T-helper 9 cell (primary cell): Measurements from ENCODE around the gene SCEL.

Experiments
- DNase-seq: peaks from one replicate; pipeline ENCODE4 v3.0.0-alpha.2; 2020

Gene SCEL

DNA sequence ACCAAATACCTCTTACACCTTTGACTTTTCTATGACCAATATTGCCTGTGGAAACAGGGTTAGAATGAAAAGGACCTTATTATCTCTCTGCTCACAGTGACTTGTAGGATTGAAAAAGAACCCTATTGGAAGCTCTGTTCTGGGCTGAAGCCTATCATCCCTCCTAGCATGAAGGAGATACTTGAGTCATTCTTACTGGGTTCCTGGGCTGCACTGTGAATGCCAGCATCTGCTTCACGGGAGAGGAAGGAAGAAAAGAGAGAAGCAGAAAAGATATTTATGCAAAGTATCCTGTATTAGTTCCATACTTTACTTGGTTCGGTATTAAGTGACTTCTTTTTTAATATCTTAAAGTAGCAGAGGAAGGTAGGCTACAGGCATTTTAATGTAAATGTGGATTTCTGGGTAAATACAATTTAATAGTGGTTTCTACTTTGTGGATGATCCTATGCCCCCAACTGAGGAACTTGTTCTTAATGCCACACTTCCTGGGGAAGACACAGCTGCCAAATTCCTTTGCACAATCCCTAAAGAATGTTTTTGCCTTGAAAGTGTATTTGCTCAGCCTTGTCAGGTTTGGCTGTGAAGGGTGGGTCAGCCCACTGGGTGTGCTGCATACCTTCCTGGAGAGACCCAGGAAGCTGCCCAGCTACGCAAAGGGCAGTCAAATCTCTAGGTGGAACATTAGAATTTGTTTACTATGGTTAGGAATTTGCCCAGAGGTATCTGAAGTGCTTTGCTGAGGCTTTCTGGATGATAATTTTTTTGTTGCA is 13.7 kb upstream of the SCEL start:
- DNase-seq: no peak

DNA sequence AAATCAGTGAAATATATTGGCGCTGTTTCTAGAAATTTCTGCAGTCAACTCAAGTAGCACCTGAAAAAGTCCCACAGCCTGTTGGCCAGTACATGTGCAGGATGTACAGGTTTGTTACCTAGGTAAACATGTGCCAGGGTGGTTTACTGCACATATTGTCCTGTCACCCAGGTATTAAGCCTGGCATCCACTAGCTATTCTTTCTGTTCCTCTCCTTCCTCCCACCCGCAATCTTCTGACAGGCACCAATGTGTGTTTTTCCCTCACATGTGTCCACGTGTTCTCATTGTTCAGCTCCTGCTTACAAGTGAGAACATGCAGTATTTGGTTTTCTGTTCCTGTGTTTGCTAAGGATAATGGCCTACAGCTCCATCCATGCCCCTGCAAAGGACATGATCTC is 13.1 kb upstream of the SCEL start:
- no peak for DNase-seq

DNA sequence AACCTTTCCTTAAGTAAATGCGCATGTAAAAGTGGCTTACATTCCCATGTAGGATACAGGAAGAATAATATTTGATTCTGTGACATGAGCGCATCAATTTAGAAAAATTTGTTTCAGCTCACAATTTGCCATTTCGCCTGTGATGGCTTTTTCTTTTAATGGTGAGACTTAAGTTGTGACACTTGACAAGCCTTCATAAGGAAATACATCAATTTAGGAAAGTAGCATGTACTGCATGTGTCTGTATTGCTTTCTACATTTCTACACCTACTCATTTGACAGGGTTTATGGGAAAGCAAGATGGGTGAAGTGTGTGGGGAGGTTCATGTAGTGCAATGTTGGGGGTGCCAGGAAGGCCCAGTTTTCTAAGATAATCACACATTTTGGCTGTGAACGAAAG is 12.1 kb upstream of the SCEL start:
- DNase-seq: no peak

DNA sequence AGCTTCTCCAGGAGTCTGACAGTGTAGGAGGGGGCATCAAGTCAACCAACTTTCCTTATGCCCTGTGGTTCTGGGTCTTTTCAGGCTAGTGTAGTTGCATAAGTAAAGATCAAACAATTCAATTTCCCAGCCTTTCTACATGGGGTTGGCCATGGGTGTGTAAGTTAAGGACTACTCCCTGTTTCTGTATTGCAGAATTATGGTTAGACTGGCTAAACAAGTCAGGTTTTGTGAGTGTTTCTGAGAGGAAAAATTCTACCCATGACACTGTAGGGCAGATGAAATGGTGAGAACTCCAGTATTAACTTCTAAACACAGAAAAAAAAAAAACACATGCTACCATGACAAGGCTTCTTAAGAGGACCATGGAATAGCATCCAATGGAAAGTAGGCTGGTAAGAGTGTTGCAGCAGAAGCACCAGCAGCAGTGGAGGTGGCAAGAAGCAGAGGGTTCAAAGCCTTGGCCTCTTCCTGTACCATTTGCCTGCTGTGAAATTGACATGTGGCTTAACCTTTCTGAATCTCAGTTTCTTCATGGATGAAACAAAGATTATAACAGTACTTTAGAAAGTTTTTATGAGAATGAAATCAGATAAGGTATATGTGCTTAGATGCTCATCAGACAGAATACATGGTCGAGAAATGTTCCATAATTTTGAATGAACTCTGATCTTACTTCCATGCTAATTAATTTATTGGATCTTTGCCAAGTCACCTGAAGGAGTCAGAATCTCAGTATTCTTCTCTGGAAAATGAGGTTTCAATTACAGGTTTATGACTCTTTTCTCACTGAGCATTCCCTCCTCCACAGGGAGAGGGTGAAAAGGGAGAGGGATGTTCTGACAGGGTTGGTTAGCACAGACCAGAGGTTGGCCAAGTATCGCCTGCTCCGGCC is 11.4 kb upstream of the SCEL start:
- no peak for DNase-seq

DNA sequence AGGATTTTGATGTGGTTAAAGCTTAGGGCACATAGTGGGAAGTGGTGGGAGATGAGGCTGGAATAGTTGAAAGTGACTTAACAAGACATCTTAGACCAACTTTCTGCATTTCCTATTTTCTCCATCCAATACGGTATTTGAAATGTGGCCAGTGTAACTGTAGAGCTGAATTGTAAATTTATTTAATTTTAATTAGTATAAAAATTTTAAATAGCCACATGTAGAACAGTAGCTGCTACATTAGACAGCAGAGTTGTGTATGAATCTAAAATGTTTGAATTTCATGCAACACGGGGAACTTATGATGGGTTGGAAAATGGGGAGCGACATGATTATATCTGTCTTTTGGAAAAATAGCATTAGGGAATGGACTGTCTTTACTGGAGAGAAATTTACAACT is 7.1 kb upstream of the SCEL start:
- no peak for DNase-seq

DNA sequence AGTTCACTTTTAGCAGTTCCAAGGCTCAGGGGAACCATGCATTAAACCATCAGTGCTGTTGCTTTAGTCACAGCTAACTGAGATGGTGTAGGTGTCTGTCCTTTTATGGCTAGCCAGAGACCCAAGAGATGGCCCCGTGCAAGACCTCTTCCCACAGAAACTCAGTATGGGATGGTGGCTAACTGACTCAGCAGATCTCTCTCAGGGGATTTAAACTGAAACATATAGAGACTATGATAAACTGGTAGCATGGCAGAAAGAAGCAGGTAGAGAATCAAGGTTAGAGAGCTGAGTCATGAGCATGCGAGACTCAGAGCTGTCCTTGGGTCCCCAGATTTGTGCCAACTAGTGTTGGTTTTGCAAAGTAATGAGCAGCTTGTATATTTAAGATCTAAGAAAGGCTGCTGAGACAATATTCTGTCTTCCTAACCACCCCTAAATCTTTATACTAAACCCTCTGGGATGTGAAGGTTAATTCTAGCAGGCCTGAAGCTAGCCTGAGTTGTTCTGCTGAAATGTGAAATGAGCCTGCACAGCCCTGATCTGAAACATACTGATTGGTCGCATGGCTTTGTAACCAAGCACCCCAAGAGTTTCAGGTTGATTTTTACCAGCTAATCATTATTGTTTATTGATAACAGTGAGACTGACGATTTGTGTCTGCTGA is 6.5 kb upstream of the SCEL start:
- DNase-seq: no peak

DNA sequence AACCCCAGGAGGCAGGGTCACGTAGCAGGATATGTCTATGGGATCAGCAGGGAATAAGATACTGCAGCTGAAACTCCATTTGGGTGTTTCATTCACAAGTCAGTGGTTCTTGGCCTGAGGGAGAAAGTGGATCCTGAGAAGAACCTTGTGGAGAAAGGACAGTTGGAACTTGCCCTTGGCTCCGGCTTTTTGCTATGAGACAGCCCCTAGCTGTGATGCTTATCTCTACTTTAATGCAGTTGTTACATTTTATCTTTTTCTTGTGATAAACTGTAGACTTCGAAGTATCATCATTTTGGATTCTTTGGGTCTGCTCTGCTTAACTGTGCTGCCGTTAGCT is 6.0 kb upstream of the SCEL start:
- DNase-seq: no peak

DNA sequence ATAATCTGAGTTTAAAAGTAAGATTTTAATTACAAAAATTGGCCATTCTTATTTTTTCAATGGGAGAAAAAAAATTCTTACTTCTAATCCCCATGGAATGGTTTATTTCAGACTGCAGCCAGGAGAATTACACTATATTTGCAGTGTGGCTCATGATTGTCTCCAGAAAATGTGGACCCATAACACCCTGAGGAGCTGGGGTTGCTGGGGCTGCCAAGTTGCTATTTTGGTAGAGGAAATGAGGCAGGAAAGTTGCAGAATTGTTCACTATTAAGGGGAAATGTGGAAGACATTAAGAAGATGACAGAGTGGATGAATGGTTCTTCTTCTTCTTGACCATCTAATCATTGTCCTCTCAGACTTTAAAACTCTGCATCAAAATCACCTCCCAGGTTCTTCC is 4.6 kb upstream of the SCEL start:
- DNase-seq: no peak

DNA sequence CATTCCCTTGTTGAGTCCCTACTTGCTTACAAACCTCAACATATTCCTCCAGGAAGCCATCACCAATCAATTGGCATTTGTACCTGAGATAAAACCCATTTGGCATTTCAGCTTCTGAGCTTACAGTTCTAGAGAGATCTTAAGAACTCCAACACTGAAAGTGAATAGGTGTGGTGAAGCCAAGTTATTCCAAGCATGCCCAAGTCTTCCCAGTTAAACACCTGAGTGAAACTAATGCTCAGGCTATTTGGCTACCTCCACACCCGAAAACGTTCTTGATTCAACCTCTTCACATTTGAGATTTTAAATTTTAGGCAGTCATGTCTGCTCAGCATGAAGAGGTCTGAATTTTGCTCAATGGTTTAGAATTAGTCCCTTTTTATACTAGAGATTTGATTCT is 2.5 kb upstream of the SCEL start:
- no peak for DNase-seq

DNA sequence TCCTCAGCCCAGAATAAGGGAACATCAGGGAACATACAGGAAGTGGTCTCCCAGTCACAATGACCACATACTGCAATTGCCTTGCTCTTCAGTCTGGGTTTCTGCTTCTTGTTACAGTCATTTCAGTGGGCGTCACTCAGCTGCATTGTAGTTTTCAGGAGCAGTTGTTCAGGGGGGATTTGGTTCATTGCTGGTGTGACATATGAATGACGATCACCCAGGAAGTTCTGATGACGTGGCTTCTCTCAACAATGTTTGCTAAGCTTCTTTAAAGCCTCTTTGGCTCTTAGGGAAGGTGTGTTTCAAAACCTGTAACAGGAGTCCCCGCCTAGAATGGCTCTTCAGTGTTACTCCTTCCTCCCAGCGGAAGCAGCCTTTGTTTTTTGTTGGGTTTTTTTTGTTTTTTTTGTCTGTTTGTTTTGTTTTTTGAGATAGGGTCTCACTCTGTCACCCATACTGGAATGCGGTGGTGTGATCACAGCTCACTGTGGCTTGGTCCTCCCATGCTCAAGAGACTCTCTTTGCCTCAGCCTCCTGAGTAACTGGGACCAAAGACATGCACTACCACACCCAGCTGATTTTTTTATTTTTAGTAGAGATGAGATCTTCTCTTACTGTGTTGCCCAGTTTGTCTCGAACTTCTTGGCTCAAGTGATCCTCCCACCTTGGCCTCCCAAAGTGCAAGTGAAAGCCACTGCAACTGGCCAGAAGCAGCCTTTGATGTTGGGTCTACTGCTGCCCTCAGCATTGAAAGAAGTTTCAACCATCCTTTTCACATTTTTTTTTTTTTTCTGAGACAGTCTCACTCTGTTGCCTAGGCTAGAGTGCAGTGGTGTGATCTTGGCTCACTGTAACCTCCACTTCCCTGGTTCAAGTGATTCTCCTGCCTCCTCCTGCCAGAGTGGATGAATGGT is 1.4 kb upstream of the SCEL start:
- no peak for DNase-seq

DNA sequence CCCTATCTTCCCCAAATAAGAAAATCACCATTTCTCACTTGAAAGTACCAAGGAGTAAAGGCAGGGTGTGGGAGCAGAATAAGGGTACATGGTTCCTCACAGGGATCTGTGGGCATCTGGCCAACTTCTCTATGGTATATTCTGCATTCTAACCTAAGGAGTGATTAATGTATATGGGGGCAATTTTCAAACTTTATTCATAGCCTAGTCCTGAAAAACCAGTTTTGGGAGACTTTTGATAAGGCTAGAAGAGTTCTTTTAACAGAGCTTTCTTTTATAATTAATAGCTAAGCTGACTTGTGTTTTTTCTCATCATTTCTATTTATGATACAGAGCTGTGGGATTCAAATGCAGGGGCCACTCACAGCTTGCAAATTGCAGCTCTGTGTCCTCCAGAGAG is 852 bp downstream of the SCEL start:
- no peak for DNase-seq

DNA sequence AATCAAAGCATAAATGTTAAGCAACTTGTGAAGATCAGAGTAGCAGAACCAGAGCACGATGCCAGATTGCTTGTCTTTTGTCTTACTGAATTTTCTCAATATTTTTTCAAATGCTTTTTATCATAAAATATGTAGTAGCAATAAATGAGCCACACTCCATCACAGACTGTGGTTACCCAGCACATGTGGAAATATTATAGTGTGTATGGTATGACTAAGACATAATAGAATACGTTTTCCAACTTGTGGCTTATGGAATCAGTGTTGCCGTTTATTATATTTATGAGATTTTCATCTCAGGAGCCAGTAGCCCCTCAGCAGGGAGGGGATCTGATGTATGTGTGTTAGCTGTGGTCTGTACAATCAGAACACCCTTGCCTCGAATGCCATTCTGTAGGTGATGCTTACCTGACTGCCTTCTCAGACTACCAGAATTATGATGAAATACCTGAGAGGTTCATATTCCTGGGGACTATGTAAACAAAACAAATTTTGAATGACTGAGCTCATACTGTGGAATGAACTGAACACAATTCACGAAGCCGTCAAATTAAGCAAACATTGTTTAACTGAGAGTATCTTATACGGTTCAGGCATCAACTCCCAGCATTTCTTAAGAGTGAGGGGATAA is 1.9 kb downstream of the SCEL start:
- no peak for DNase-seq

DNA sequence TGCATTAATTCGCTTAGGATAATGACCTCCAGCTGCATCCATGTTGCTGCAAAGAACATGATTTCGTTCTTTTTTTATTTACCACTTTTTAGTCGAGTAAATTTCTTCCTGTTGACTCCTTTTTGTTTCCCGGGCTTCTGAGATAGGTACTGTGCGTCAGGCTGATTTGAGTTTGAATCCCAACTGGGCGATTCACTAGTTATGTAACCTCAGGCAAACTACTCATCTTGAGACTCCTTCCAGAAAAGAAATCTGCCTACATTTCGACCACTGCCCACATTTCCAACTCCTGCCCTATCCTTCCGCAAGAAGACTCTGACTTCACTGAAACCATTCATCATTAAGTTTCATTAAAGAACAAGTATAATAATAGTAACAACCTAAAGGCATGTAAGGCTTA is 8.2 kb downstream of the SCEL start:
- no peak for DNase-seq

DNA sequence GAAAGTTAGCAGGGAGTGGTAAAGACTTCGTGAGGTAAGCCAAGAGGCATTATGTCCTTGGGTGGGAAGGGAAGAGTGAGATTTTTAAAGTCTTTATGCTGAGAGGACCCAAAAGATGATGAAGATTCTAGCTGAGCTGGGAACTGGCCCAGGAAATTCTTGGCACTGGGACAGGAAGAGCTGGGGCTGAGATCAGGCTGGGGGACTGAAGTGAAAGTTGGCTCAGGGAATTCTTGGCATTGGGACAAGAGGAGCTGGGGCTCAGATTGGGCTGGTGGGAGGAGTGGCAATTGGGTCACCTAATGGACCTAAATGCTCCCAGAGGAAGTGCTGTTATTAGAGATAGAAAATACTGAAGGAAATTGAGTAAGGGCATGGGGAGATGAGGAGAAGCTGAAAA is 8.8 kb downstream of the SCEL start:
- DNase-seq: no peak

DNA sequence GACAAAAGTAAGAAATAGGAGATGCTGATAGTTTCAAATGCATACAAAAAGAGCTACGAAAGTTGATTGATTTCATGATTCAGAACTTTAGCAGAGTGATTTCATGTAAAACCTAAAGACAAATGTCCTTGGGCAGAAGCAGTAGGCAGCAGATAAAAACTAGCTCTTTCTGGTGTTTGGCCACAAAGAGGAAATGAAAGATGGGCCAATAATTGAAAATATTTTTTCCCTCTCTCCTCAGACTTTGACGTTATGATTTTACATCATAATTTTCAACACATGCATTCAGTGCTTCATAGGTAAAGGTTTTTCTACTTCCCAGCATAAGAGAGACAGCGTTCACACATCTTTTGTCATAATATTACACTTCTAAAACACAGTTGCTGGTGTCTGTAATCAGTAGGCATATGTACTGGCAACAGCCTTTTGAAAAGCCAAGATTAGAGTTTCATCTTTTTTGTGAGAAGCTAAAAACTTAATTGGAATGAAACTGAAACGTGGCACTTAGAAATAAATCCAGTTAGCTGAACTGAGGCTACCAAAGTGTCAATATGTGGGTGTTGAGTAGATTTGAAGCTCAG is 9.3 kb downstream of the SCEL start:
- DNase-seq: no peak

DNA sequence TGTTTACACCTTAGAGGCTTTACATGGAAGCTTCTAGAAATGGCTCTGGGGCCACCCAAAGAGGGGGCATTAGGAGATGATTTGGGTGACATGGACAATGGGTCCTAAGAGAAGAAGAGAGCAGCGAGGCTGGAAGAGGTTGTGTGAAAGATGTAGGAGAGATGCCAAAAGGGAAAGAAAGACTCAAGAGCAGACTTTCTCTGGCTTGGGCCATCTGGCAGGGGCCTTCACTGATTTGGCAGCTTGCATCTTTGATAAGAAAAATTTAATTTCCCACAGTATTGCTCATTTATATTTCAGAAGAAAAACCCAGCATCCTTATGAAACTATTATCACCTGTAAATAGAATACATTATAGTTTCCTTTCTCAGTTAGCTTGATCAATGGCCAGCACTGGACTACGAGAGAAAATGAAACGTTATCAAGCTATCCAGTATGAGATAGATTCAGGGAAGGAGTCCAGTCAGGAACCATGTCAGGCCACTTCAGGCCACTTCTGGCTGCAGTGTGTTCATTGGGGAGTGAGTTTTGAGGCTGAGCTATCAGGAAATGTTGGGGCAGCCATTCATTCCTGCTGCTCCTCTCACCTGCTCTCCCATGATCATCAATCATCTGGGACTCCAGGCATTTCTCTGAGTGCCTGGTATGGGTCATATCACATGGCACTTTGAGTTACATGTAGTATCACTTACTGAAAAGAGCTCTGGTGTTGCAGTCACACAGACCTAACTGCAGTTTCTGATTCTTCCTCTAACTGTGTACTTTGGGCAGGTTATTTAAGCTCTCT is 10.3 kb downstream of the SCEL start:
- no peak for DNase-seq

DNA sequence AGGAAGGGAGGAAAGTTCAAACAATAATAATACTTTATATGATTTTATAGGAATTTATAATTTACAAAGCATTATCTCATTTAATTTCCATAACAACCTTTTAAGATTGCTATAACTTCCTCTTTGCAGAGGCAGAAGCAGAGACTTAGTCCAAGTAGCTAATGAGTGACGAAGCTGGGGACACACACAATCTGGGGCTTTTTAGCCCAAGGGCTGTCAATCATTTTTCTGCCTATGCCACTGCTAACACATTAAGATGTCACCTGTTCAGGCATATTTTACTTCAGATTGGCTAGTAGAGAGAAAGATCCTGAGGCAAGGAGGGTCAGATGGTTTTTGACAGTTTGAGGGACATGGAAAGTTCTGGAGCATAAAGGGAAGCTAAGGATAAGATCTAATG is 12.6 kb downstream of the SCEL start:
- no peak for DNase-seq

DNA sequence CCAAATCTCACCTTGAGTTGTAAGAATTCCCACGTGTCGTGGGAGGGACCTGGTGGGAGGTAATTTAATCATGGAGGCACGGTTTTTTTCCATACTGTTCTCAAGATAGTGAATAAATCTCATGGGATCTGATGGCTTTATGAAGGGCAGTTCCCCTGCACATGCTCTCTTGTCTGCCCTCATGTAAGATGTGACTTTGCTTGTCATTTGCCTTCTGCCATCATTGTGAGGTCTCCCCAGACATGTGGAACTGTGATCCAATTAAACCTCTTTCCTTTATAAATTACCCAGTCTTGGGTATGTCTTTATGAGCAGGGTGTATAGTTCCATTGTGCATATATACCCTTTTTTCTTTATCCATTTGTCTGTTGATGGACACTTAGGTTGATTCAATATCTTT is 13.1 kb downstream of the SCEL start:
- no peak for DNase-seq

DNA sequence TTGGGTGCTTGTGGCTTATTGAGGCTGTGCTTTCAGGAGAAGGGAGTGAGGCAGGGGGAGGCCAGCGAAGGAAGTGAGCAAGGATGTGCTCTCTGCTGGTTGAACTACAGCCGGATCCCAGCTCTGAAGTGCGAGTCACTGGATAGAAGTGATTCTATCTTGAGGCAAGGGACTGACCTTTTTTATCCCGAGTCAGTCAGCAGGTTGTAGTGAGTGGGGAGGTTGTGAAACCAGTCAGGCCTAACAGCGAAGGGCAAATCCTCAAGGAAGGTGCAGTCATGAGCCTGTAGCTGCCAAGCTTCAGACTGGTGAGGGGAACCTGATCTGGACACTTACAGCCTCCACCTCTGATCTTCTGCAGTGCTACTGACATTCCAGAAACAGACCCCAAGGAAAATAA is 18.6 kb downstream of the SCEL start:
- no peak for DNase-seq

DNA sequence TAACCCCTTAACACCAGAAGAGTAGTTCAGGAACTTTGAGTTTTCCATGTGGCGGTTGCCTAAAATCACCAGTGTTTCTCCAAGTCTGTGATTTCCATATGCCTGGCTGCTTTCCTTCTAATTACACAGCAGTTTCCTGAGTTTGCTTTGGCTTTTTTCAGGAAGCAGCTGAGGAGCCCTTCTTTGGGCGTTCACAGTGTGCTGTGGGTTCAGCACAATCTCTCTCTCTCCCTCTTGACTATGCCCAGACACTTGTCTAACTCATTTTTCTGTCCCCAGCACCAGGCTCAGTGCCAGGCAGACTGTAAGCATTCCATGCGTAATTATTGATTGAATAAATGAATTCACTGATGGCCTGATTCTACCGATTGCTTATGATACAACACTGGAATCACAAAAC is 19.7 kb downstream of the SCEL start:
- DNase-seq: no peak

DNA sequence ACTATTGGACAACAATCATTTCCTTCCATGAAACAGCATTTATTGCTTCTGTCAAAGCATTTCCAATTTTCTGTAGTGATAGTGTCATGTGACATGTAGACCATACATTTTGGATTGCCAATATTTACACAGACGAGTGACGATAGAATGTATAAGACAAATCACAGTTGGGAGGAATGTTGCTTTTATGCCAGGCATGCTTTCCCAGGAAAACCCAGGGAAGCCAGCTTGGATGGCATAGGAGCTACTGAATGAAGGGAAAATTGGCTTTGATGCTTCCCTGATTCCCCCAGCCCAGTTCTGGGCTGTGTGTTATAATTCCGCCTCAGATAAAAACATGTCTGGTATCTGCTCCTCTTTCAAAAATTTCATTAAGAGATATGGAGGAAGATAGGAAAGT is 22.5 kb downstream of the SCEL start:
- DNase-seq: no peak
